HepG2 (cell line): ENCODE measurements around the gene DCAKD. TPM values are rescaled to one million over a fixed set of nuclear protein-coding genes. Genes with fewer than 3 reads are reported as not detected.

ENCODE experiments used
- CSRNP2 ChIP-seq: sonication (generic); formaldehyde crosslinking; conservative IDR thresholded peaks from 2 replicates; pipeline ENCODE4 v1.8.0; 2022; ENCODE audit warnings: low read depth, missing genetic modification reagents
- EED ChIP-seq: sonication (generic); formaldehyde crosslinking; IDR thresholded peaks from 2 replicates; pipeline ENCODE4 v1.5.0; 2020; ENCODE audit warnings: mild to moderate bottlenecking, missing genetic modification reagents
- KLF6 ChIP-seq: IDR thresholded peaks from 2 replicates; pipeline ENCODE4 v1.8.0; 2016; ENCODE audit warnings: missing biosample characterization, missing genetic modification reagents
- MTA3 ChIP-seq: sonication (generic); formaldehyde crosslinking; IDR thresholded peaks from 2 replicates; pipeline ENCODE4 v1.4.0; 2020; ENCODE audit warnings: missing genetic modification reagents
- NFE2L2 ChIP-seq: fragments of 150-350 bp; IDR thresholded peaks from 2 replicates; pipeline ENCODE4 v1.6.1; 2014; ENCODE audit warnings: low read length
- NRL ChIP-seq: sonication (generic); formaldehyde crosslinking; IDR thresholded peaks from 2 replicates; pipeline ENCODE4 v1.5.0; 2020; ENCODE audit warnings: missing genetic modification reagents, mild to moderate bottlenecking, moderate library complexity, borderline replicate concordance
- PAX8 ChIP-seq: sonication (generic); formaldehyde crosslinking; IDR thresholded peaks from 2 replicates; pipeline ENCODE4 v1.8.0; 2022; ENCODE audit warnings: mild to moderate bottlenecking, missing genetic modification reagents, borderline replicate concordance
- RAD21 ChIP-seq: fragments of 450-650 bp; formaldehyde crosslinking; IDR thresholded peaks from 2 replicates; pipeline ENCODE4 v1.5.0; 2020; ENCODE audit warnings: mild to moderate bottlenecking
- SNAPC5 ChIP-seq: sonication (generic); formaldehyde crosslinking; IDR thresholded peaks from 2 replicates; pipeline ENCODE4 v1.8.1; 2023; ENCODE audit warnings: mild to moderate bottlenecking, missing genetic modification reagents, borderline replicate concordance
- ZFY ChIP-seq: sonication (generic); formaldehyde crosslinking; IDR thresholded peaks from 2 replicates; pipeline ENCODE4 v1.4.0; 2020; ENCODE audit warnings: missing genetic modification reagents
- ZNF382 ChIP-seq: sonication (generic); formaldehyde crosslinking; IDR thresholded peaks from 2 replicates; pipeline ENCODE4 v1.5.0; 2020; ENCODE audit warnings: missing genetic modification reagents, mild to moderate bottlenecking, borderline replicate concordance
- ZNF512B ChIP-seq: sonication (generic); formaldehyde crosslinking; IDR thresholded peaks from 2 replicates; pipeline ENCODE4 v1.5.1; 2020; ENCODE audit warnings: missing genetic modification reagents, mild to moderate bottlenecking, borderline replicate concordance
- ZNF572 ChIP-seq: sonication (generic); formaldehyde crosslinking; IDR thresholded peaks from 2 replicates; pipeline ENCODE4 v1.5.1; 2020; ENCODE audit warnings: mild to moderate bottlenecking, missing genetic modification reagents
- ZNF615 ChIP-seq: sonication (generic); formaldehyde crosslinking; IDR thresholded peaks from 2 replicates; pipeline ENCODE4 v1.5.0; 2020; ENCODE audit warnings: mild to moderate bottlenecking, missing genetic modification reagents, borderline replicate concordance
- polyA plus RNA-seq, 8 experiments: library from polyadenylated mRNA; depleted of rRNA in 3 of 8; stranded (reverse) in 7 of 8; unstranded in 1 of 8; fragments of >200 nt; fragmentation: Illumina TruSeq in 4 of 8; extraction: Trizol in 4 of 8; gene quantifications; 2 replicates each; pipeline versions ENCODE4 v1.2.1 to v1.2.3, GENCODE V29; 2011 to 2016; ENCODE audit warnings: low read depth in 4 of 8, missing spikeins in 1 of 8, mixed read lengths in 1 of 8; ENCODE audit not compliant: insufficient read depth in 1 of 8
- total RNA-seq, 5 experiments: library from RNA; depleted of rRNA; stranded (reverse); fragments of >200 nt; fragmentation: Illumina TruSeq; extraction: Trizol; gene quantifications; 2 replicates each; pipeline ENCODE4 v1.2.3, GENCODE V29; 2016; ENCODE audit warnings: low read depth in 1 of 5
- TF ChIP-seq, protein P1 (sequence below): sonication (generic); formaldehyde crosslinking; IDR thresholded peaks from 2 replicates; pipeline ENCODE4 v1.5.1; 2020; ENCODE audit warnings: missing genetic modification reagents, mild to moderate bottlenecking, borderline replicate concordance
- TF ChIP-seq, protein P2 (sequence below): IDR thresholded peaks from 2 replicates; pipeline ENCODE4 v1.6.1; 2012; ENCODE audit warnings: low read length, improper control_type of control experiment
- TF ChIP-seq, protein P3 (sequence below): sonication (generic); formaldehyde crosslinking; IDR thresholded peaks from 2 replicates; pipeline ENCODE4 v1.9.0; 2022; ENCODE audit warnings: low read depth, missing genetic modification reagents

DCAKD gene
- total and polyA plus RNA-seq, 2 of the 13 experiments (the other 11 are each of a cell fraction or from before 2014, with no cell fraction given) = 25.9 to 29.2 TPM

- TF ChIP-seq, protein P1, sequence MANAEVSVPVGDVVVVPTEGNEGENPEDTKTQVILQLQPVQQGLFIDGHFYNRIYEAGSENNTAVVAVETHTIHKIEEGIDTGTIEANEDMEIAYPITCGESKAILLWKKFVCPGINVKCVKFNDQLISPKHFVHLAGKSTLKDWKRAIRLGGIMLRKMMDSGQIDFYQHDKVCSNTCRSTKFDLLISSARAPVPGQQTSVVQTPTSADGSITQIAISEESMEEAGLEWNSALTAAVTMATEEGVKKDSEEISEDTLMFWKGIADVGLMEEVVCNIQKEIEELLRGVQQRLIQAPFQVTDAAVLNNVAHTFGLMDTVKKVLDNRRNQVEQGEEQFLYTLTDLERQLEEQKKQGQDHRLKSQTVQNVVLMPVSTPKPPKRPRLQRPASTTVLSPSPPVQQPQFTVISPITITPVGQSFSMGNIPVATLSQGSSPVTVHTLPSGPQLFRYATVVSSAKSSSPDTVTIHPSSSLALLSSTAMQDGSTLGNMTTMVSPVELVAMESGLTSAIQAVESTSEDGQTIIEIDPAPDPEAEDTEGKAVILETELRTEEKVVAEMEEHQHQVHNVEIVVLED = no peak
- TF ChIP-seq EED (CRISPR knock-in tag) (no peak), RAD21 (CRISPR knock-in tag) (no peak), NFE2L2 (no peak), PAX8 (CRISPR knock-in tag) (no peak), ZNF382 (no peak), KLF6 (no peak), NRL (CRISPR knock-in tag) (no peak), SNAPC5 (CRISPR knock-in tag) (no peak), ZNF572 (CRISPR knock-in tag) (no peak), ZFY (CRISPR knock-in tag) (no peak), ZNF615 (no peak), MTA3 (no peak), CSRNP2 (CRISPR knock-in tag) (no peak), ZNF512B (no peak)
- TF ChIP-seq, protein P2, sequence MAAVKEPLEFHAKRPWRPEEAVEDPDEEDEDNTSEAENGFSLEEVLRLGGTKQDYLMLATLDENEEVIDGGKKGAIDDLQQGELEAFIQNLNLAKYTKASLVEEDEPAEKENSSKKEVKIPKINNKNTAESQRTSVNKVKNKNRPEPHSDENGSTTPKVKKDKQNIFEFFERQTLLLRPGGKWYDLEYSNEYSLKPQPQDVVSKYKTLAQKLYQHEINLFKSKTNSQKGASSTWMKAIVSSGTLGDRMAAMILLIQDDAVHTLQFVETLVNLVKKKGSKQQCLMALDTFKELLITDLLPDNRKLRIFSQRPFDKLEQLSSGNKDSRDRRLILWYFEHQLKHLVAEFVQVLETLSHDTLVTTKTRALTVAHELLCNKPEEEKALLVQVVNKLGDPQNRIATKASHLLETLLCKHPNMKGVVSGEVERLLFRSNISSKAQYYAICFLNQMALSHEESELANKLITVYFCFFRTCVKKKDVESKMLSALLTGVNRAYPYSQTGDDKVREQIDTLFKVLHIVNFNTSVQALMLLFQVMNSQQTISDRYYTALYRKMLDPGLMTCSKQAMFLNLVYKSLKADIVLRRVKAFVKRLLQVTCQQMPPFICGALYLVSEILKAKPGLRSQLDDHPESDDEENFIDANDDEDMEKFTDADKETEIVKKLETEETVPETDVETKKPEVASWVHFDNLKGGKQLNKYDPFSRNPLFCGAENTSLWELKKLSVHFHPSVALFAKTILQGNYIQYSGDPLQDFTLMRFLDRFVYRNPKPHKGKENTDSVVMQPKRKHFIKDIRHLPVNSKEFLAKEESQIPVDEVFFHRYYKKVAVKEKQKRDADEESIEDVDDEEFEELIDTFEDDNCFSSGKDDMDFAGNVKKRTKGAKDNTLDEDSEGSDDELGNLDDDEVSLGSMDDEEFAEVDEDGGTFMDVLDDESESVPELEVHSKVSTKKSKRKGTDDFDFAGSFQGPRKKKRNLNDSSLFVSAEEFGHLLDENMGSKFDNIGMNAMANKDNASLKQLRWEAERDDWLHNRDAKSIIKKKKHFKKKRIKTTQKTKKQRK = no peak
- TF ChIP-seq, protein P3, sequence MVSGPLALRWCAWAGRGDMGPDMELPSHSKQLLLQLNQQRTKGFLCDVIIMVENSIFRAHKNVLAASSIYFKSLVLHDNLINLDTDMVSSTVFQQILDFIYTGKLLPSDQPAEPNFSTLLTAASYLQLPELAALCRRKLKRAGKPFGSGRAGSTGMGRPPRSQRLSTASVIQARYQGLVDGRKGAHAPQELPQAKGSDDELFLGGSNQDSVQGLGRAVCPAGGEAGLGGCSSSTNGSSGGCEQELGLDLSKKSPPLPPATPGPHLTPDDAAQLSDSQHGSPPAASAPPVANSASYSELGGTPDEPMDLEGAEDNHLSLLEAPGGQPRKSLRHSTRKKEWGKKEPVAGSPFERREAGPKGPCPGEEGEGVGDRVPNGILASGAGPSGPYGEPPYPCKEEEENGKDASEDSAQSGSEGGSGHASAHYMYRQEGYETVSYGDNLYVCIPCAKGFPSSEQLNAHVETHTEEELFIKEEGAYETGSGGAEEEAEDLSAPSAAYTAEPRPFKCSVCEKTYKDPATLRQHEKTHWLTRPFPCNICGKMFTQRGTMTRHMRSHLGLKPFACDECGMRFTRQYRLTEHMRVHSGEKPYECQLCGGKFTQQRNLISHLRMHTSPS = no peak; the same call in 1 of the 2 replicates
Measured at GRCh38 chr17:44981221-44981968, 70.0 kb downstream of the DCAKD start (continued).
